Measurements from ENCODE around the gene C7.

Gene C7

DNA sequence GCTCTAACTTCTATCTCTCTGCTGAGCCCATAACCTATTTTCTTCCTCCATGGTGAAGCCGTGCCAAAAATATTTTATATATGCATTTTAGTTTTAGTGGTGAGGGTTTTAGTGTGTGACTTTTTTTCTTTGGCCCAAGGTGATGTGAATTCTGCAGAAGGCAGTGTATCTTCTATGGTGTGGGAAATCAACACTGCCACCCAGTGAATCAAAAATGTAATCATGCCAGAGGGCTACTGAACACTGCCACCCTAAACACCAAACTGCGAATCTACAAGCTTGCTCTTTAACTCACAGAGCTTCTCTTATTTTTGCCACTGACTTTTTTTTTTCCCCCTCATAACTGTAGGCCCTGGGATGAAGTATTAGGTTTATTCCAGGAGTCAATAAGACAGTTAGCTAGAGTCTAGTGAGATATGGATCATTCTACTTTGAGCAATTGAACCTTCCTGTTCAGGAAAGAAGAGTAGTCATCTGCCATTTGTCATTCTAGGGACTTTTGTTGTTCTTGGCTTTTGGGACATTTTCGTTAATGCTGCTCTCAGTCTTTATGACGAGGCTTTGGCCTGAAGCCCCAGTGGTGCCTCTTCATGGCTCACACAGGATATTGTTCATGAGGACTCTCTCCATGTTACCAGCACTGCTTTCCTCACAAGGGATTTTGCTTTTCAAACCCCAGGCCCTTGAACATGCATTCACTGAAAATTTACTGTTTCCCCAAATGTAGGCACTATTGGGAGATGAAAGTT is 53.1 kb downstream of the C7 start:
- Mint-ChIP-seq H3K4me1 (no peaks in the 10 kb centered on the region), H3K36me3 (no peaks in the 10 kb centered on the region), H3K9me3 (no peaks in the 10 kb centered on the region), H3K27ac (no peak overlapping the region), H3K27me3 (peaks cover 2% of the 10 kb centered on the region), H3K4me3 (no peak overlapping the region)

DNA sequence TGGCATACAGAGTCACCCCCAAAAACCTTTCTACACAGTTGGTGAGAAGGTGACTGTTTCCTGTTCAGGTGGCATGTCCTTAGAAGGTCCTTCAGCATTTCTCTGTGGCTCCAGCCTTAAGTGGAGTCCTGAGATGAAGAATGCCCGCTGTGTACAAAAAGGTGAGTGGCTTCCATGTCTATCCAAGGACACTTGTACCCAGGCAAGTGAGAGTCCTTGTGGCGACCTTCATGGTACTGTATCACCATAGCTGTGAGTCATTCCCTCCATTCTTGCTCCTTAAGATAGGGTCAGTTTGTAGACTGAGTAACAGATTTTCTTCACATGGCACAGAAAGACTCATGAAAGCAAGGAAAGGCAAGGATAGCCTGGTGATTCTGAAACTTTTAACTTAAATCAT is 63.1 kb downstream of the C7 start:
- H3K27ac Mint-ChIP-seq: no peak overlapping the region
- peaks cover 2% of the 10 kb centered on the region for H3K27me3 Mint-ChIP-seq
- H3K9me3 Mint-ChIP-seq: no peaks in the 10 kb centered on the region
- no peaks in the 10 kb centered on the region for H3K4me1 Mint-ChIP-seq
- no peaks in the 10 kb centered on the region for H3K36me3 Mint-ChIP-seq
- H3K4me3 Mint-ChIP-seq: no peak overlapping the region

- Mint-ChIP-seq H3K27ac (no peak overlapping the region), H3K9me3 (no peaks in the 10 kb centered on the region), H3K27me3 (peaks cover 2% of the 10 kb centered on the region), H3K4me3 (no peak overlapping the region), H3K4me1 (no peaks in the 10 kb centered on the region), H3K36me3 (no peaks in the 10 kb centered on the region)
These were observed 64.2 kb downstream of the C7 start for GRCh38 chr5:40973364-40974004.

GRCh38 chr5:40976041-40976440 is 66.7 kb downstream of the C7 start:
- Mint-ChIP-seq H3K27me3 (peaks cover 3% of the 10 kb centered on the region), H3K4me1 (no peaks in the 10 kb centered on the region), H3K36me3 (no peaks in the 10 kb centered on the region), H3K27ac (no peak overlapping the region), H3K9me3 (peaks cover 4% of the 10 kb centered on the region), H3K4me3 (no peak overlapping the region)

DNA sequence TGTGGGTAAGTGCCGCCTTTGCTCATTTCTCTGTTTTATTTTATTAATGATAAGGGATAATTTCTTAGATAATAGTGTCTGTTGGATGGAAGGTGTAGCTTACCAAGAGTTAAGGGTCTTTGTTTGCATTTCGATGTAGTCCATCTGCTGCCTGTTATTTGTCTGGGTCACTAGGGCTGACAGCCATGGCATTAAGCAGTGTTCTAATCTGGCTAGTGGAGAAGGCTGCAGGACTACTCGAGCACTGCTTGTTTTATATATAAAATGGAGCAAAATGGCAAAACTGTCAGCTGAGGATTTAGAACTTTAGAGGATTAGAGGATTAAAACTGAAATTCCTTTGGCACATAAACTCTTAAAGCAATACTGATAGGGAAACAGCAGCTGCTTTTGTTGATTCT is 67.5 kb downstream of the C7 start:
- peaks cover 3% of the 10 kb centered on the region for H3K27me3 Mint-ChIP-seq
- no peak overlapping the region for H3K4me3 Mint-ChIP-seq
- no peaks in the 10 kb centered on the region for H3K36me3 Mint-ChIP-seq
- H3K27ac Mint-ChIP-seq: no peak overlapping the region
- H3K9me3 Mint-ChIP-seq: peaks cover 4% of the 10 kb centered on the region
- H3K4me1 Mint-ChIP-seq: no peaks in the 10 kb centered on the region

DNA sequence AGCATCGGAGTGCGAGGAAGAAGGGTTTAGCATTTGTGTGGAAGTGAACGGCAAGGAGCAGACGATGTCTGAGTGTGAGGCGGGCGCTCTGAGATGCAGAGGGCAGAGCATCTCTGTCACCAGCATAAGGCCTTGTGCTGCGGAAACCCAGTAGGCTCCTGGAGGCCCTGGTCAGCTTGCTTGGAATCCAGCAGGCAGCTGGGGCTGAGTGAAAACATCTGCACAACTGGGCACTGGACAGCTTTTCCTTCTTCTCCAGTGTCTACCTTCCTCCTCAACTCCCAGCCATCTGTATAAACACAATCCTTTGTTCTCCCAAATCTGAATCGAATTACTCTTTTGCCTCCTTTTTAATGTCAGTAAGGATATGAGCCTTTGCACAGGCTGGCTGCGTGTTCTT is 72.1 kb downstream of the C7 start:
- Mint-ChIP-seq H3K4me3 (no peak overlapping the region), H3K27me3 (peaks cover 6% of the 10 kb centered on the region), H3K4me1 (no peaks in the 10 kb centered on the region), H3K27ac (no peak overlapping the region), H3K36me3 (no peaks in the 10 kb centered on the region), H3K9me3 (peaks cover 4% of the 10 kb centered on the region)

GRCh38 chr5:40983781-40984180 is 74.5 kb downstream of the C7 start:
- Mint-ChIP-seq H3K27ac (no peak overlapping the region), H3K9me3 (peaks cover 4% of the 10 kb centered on the region), H3K4me3 (no peak overlapping the region), H3K27me3 (peaks cover 6% of the 10 kb centered on the region), H3K36me3 (no peaks in the 10 kb centered on the region), H3K4me1 (no peaks in the 10 kb centered on the region)

DNA sequence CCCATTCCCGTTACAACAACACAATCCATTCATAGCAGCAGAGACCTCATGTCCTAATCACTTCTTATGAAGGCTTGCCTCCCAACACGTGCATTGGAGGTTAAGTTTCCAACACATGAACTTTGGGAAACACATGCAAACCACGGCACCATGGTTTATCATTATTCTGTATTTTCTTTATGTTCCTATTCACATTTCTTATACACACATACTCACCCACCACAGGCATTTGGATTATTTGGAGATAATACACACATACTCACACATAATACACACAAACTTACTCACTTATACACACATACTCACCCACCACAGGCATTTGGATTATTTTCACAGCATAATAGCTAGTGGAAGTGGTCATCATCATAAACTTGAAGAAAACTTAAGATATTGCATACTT is 75.6 kb downstream of the C7 start:
- Mint-ChIP-seq H3K27ac (no peak overlapping the region), H3K27me3 (peaks cover 4% of the 10 kb centered on the region), H3K9me3 (no peaks in the 10 kb centered on the region), H3K4me3 (no peak overlapping the region), H3K4me1 (no peaks in the 10 kb centered on the region), H3K36me3 (no peaks in the 10 kb centered on the region)

DNA sequence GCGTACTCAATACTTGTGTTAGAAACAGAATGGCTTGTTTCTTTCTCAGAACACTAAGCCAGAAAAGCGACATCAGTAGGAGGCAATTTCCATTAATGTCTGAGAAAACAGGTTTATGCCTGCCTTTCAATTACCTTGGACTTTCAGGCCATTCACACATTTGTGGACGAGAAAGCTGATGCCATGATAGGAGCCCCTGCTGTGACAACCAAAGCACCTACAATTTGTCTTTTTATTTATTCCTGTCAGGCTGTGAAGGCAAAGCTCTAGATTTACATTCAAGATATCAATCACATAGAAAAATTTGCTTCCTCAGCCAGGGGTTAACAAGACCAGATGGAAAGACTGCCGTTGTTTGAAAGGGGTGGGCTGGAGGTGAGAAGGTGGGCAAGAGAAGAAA is 76.2 kb downstream of the C7 start:
- Mint-ChIP-seq H3K27ac (no peak overlapping the region), H3K27me3 (peaks cover 7% of the 10 kb centered on the region), H3K36me3 (no peaks in the 10 kb centered on the region), H3K4me3 (no peak overlapping the region), H3K9me3 (no peaks in the 10 kb centered on the region), H3K4me1 (no peaks in the 10 kb centered on the region)

DNA sequence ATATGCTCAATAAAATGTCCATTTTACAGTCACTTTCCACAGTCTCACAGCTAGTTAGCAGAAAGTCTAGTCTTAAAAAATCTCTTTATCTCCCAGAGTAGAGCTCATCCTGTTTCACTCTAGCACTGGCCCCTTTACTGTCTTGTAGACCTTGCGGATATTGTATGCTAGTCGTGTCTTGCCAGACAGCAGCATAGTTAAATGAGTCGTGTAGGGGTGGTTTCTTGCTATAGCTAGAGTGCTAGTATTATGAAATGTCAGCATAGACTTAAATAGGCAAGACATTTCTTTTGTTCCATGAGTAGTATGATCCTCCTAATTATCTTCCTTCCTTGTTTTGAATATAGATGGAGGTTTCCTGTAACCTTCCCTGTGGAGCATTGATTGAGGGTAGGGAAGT is 77.4 kb downstream of the C7 start:
- H3K27me3 Mint-ChIP-seq: peaks cover 6% of the 10 kb centered on the region
- no peaks in the 10 kb centered on the region for H3K4me1 Mint-ChIP-seq
- no peak overlapping the region for H3K4me3 Mint-ChIP-seq
- H3K27ac Mint-ChIP-seq: no peak overlapping the region
- H3K36me3 Mint-ChIP-seq: no peaks in the 10 kb centered on the region
- H3K9me3 Mint-ChIP-seq: no peaks in the 10 kb centered on the region

GRCh38 chr5:40987349-40987748 is 78.1 kb downstream of the C7 start:
- Mint-ChIP-seq H3K4me3 (no peak overlapping the region), H3K9me3 (no peaks in the 10 kb centered on the region), H3K27ac (no peak overlapping the region), H3K4me1 (no peaks in the 10 kb centered on the region), H3K27me3 (peaks cover 6% of the 10 kb centered on the region), H3K36me3 (no peaks in the 10 kb centered on the region)

DNA sequence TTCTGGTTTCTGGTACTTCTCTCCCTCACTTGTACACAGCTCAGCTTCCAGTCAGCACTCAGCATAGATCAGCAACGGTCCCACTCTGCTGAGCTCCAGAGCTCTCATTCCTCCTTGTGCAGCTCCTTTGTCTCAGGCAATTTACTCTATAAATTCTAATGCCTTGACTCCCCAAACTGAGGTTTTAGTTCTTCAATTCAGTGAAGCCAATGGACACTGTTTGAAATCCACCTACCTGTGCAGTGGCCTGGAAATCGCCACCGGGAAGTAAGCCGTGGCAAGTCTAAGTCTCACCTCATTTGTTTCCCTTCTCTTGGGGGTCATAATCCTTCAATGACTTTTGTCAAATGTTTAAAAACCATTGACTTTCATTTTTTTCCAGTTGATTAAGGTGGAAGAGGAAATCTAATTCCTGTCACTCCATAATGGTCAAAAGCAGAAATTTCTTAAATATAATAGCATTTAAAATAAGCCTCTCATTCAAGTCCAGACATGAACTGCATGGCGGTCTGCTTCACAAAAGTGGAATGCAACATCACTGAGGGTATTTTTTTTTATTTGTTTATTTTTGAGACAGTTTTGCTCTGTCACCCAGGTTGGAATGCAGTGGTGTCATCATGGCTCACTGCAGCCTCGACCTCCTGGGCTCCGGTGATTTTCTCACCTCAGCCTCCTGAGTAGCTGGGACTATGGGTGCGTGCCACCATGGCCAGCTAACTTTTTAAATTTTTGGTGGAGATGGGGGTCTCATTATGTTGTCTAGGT is 79.6 kb downstream of the C7 start:
- H3K9me3 Mint-ChIP-seq: no peaks in the 10 kb centered on the region

DNA sequence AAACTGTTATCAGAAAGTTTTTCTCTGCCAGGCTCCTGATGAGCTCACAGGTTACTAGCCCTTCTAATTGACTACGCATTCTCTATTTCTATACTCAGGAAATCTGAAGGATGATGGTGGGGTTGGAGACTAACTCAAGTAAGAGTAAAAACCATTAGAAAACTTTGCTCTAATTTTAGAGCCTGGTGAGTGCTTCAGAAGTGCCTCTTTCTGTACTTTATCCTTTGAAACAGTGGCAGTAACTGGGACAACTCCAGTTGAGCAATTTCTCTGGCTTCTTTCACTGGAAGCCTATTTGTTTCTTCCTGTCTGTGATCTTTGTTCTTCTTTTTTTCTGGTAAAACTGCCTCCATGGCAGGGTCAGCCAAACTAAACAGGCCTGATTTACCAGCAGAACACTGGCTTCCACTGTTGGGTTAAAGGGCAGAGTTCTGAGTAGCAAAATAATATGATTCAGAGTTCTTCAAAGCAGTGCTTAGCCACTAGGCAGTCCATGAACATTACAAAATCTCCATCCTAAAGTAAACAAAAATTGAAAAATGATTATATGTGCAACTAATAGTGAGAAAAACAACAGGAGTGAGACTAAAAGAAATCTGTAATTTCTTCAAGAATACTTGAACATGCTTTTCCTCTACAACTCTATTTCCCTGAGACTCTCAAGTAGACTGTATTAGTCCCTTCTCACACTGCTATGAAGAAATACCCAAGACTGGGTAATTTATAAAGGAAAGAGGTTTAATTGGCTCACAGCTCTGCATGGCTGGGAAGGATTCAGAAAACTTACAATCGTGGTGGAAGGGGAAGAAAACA is 82.1 kb downstream of the C7 start:
- H3K4me3 Mint-ChIP-seq: no peak overlapping the region
- no peaks in the 10 kb centered on the region for H3K9me3 Mint-ChIP-seq
- no peaks in the 10 kb centered on the region for H3K36me3 Mint-ChIP-seq
- peaks cover 5% of the 10 kb centered on the region for H3K27me3 Mint-ChIP-seq
- no peak overlapping the region for H3K27ac Mint-ChIP-seq
- H3K4me1 Mint-ChIP-seq: no peaks in the 10 kb centered on the region

More for the DNA sequence above, 79.6 kb downstream of the C7 start:
- Mint-ChIP-seq H3K4me3 (no peak overlapping the region), H3K36me3 (no peaks in the 10 kb centered on the region), H3K27ac (no peak overlapping the region), H3K27me3 (peaks cover 8% of the 10 kb centered on the region), H3K4me1 (no peaks in the 10 kb centered on the region)

GRCh38 chr5:40991981-40992559 is 82.8 kb downstream of the C7 start:
- H3K36me3 Mint-ChIP-seq: no peaks in the 10 kb centered on the region
- H3K27me3 Mint-ChIP-seq: peaks cover 5% of the 10 kb centered on the region
- no peaks in the 10 kb centered on the region for H3K9me3 Mint-ChIP-seq

More at GRCh38 chr5:40991981-40992559, 82.8 kb downstream of the C7 start:
- H3K4me1 Mint-ChIP-seq: no peaks in the 10 kb centered on the region
- H3K4me3 Mint-ChIP-seq: no peak overlapping the region
- no peak overlapping the region for H3K27ac Mint-ChIP-seq
